H9 (cell line): ENCODE results near the gene AMPD2. TPM values are rescaled to one million over a fixed set of nuclear protein-coding genes. Genes with fewer than 3 reads are reported as not detected.

Source experiments
- DNase-seq: peaks from one replicate; pipeline ENCODE4 v3.0.0-alpha.2; 2017
- H2AFZ ChIP-seq: one replicate; pipeline ENCODE4 v1.6.1; 2013; ENCODE audit warnings: mild to moderate bottlenecking, low read length, control low read depth, moderate library complexity
- H2AK5ac ChIP-seq: 2 replicates; pipeline ENCODE4 v1.6.1; 2013; ENCODE audit warnings: low read length, control low read depth, mixed read lengths; ENCODE audit not compliant: insufficient read length
- H2BK120ac ChIP-seq: one replicate; pipeline ENCODE4 v1.6.1; 2013; ENCODE audit warnings: low read depth, mild to moderate bottlenecking, low read length, control low read depth, inconsistent platforms; ENCODE audit not compliant: poor library complexity, severe bottlenecking
- H2BK12ac ChIP-seq: 2 replicates; pipeline ENCODE4 v1.6.1; 2013; ENCODE audit warnings: low read length, control low read depth, mixed read lengths, low read depth; ENCODE audit not compliant: insufficient read length
- H2BK15ac ChIP-seq: 2 replicates; pipeline ENCODE4 v1.6.1; 2013; ENCODE audit warnings: low read depth, low read length, control low read depth
- H2BK20ac ChIP-seq: one replicate; pipeline ENCODE4 v1.6.1; 2013; ENCODE audit warnings: low read depth, mild to moderate bottlenecking, low read length, control low read depth, inconsistent platforms; ENCODE audit not compliant: poor library complexity, severe bottlenecking
- H2BK5ac ChIP-seq: 2 replicates; pipeline ENCODE4 v1.6.1; 2013; ENCODE audit warnings: low read length, control low read depth, mixed read lengths; ENCODE audit not compliant: insufficient read length
- H3K14ac ChIP-seq: 2 replicates; pipeline ENCODE4 v1.6.1; 2013; ENCODE audit warnings: low read length, control low read depth; ENCODE audit not compliant: insufficient read depth
- H3K18ac ChIP-seq: 2 replicates; pipeline ENCODE4 v1.6.1; 2013; ENCODE audit warnings: low read depth, mild to moderate bottlenecking, mixed read lengths, low read length, control low read depth; ENCODE audit not compliant: insufficient read length
- H3K23ac ChIP-seq: 2 replicates; pipeline ENCODE4 v1.6.1; 2013; ENCODE audit warnings: low read length, control low read depth, mixed read lengths, low read depth; ENCODE audit not compliant: insufficient read length
- H3K23me2 ChIP-seq: 2 replicates; pipeline ENCODE4 v1.6.1; 2013; ENCODE audit warnings: low read depth, mild to moderate bottlenecking, mixed read lengths, low read length, control low read depth; ENCODE audit not compliant: insufficient read length, poor library complexity, severe bottlenecking
- H3K27ac ChIP-seq: 2 replicates; pipeline ENCODE4 v1.5.1; 2013; ENCODE audit warnings: low read length, control low read depth, mixed read lengths, low read depth; ENCODE audit not compliant: insufficient read length
- H3K27me3 ChIP-seq: 2 replicates; pipeline ENCODE4 v1.6.1; 2013; ENCODE audit warnings: low read length, control low read depth, inconsistent platforms; ENCODE audit not compliant: insufficient read depth
- H3K4ac ChIP-seq: 2 replicates; pipeline ENCODE4 v1.6.1; 2013; ENCODE audit warnings: low read depth, mild to moderate bottlenecking, control low read depth, inconsistent platforms, low read length, moderate library complexity
- H3K4me1 ChIP-seq: 2 replicates; pipeline ENCODE4 v1.6.1; 2013; ENCODE audit warnings: low read length, control low read depth, inconsistent platforms; ENCODE audit not compliant: insufficient read depth
- H3K4me2 ChIP-seq: 2 replicates; pipeline ENCODE4 v1.6.1; 2013; ENCODE audit warnings: low read length, control low read depth, mixed read lengths; ENCODE audit not compliant: insufficient read length, insufficient read depth
- H3K56ac ChIP-seq: 2 replicates; pipeline ENCODE4 v1.6.1; 2013; ENCODE audit warnings: low read depth, mild to moderate bottlenecking, mixed read lengths, low read length, control low read depth; ENCODE audit not compliant: insufficient read length
- H3K79me1 ChIP-seq: 2 replicates; pipeline ENCODE4 v1.6.1; 2013; ENCODE audit warnings: low read depth, mild to moderate bottlenecking, moderate library complexity, low read length, control low read depth, inconsistent platforms; ENCODE audit not compliant: insufficient read depth, poor library complexity, severe bottlenecking
- H3K79me2 ChIP-seq: 2 replicates; pipeline ENCODE4 v1.6.1; 2013; ENCODE audit warnings: low read length, control low read depth, inconsistent platforms; ENCODE audit not compliant: insufficient read depth
- H3K9ac ChIP-seq: 2 replicates; pipeline ENCODE4 v1.6.1; 2013; ENCODE audit warnings: low read length, control low read depth, mixed read lengths; ENCODE audit not compliant: insufficient read length; ENCODE audit errors: extremely low read depth
- H3K9me3 ChIP-seq: one replicate; pipeline ENCODE4 v1.6.1; 2013; ENCODE audit warnings: low read depth, low read length, inconsistent platforms; ENCODE audit not compliant: control insufficient read depth
- H3T11ph ChIP-seq: one replicate; pipeline ENCODE4 v1.6.1; 2013; ENCODE audit warnings: mild to moderate bottlenecking, low read length, control low read depth, inconsistent platforms
- H4K20me1 ChIP-seq: one replicate; pipeline ENCODE4 v1.6.1; 2013; ENCODE audit not compliant: control insufficient read depth, insufficient read length, insufficient read depth
- H4K5ac ChIP-seq: 2 replicates; pipeline ENCODE4 v1.6.1; 2013; ENCODE audit warnings: low read depth, mild to moderate bottlenecking, mixed read lengths, low read length, control low read depth; ENCODE audit not compliant: insufficient read length
- H4K8ac ChIP-seq: replicated peaks from 2 replicates; pipeline ENCODE4 v1.6.1; 2013; ENCODE audit warnings: low read length, control low read depth, mixed read lengths, low read depth; ENCODE audit not compliant: insufficient read length
- H4K91ac ChIP-seq: 2 replicates; pipeline ENCODE4 v1.6.1; 2013; ENCODE audit warnings: low read depth, mild to moderate bottlenecking, moderate library complexity, mixed read lengths, low read length, control low read depth; ENCODE audit not compliant: insufficient read length
- H3K27ac Mint-ChIP-seq, 3 experiments: 2 replicates in 2 of 3; 3 replicates in 1 of 3; pipeline ENCODE4 v1.8.0; 2020 to 2021; ENCODE audit warnings: mixed read lengths in 3 of 3, mild to moderate bottlenecking in 1 of 3, moderate library complexity in 1 of 3
- H3K27me3 Mint-ChIP-seq: 2 replicates; pipeline ENCODE4 v1.8.0; 2021; ENCODE audit warnings: low read depth, mild to moderate bottlenecking, moderate library complexity, mixed read lengths
- H3K36me3 Mint-ChIP-seq, 3 experiments: 2 replicates in 2 of 3; 3 replicates in 1 of 3; pipeline ENCODE4 v1.8.0; 2020 to 2021; ENCODE audit warnings: low read depth in 3 of 3, mixed read lengths in 3 of 3; ENCODE audit not compliant: insufficient read depth in 1 of 3
- H3K4me1 Mint-ChIP-seq, 2 experiments: 2 replicates each; pipeline ENCODE4 v1.8.0; 2020; ENCODE audit warnings: mixed read lengths in 2 of 2
- H3K4me3 Mint-ChIP-seq, 2 experiments: 2 replicates in 1 of 2; 3 replicates in 1 of 2; pipeline ENCODE4 v1.8.0; 2020 to 2021; ENCODE audit warnings: mild to moderate bottlenecking in 2 of 2, mixed read lengths in 2 of 2, moderate library complexity in 1 of 2
- H3K9me3 Mint-ChIP-seq, 2 experiments: 2 replicates in 1 of 2; 3 replicates in 1 of 2; pipeline ENCODE4 v1.8.0; 2020; ENCODE audit warnings: mild to moderate bottlenecking in 2 of 2, mixed read lengths in 2 of 2, moderate library complexity in 1 of 2
- CTCF ChIP-seq: fragments of 200-600 bp; sonication (generic); conservative IDR thresholded peaks from 3 replicates; pipeline ENCODE4 v1.8.0; 2021; ENCODE audit warnings: antibody characterized with exemption, mild to moderate bottlenecking
- WGBS: extraction: QIAGEN DNeasy Blood & Tissue Kit; methylation state at CpG from one replicate; pipeline ENCODE4 v1.1.7; 2013; ENCODE audit warnings: missing lambda C conversion rate, low lambda C conversion rate, mixed read lengths; ENCODE audit not compliant: insufficient read length; ENCODE audit errors: extremely low coverage; 5-methylcytosine and 5-hydroxymethylcytosine counted together
- total RNA-seq: library from RNA; stranded (reverse); gene quantifications from 2 replicates; pipeline ENCODE4 v1.2.1, GENCODE V29; 2021

The AMPD2 gene
- total RNA-seq, 1 experiment from 2014 or later: 65.1 TPM

DNA sequence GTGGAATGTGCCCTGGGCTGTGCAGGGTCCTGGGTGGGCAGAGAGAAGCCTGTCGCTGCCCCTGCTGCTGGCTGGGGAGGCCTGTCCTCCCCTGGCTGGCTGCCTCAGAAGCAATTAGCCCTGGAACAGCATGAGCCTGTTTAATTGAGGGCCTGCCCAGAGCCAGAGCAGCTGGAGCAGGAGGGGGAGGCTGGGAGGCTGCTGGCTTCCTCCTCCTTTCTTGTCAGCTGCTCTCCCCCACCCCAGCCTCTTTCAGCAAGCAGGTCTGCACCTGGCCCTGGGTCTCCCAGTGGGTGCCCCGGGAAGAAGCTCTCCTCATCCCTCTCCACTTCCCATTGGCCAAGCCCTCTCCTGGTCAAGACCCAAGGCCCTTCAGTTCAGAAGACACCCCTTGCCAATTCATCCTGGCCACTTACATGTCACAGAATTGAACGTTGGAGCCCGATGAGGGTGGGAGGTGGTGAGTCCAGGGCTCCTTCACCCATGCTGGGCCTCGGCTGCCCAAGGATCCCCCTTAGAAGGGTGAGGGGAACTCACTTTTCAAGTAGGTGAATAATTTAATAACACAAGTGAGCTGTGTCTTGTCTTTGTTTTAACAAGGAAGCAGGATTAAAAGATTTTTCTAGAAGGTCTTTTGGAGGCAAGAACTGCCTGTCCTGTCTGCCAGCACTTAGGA, 13.2 kb downstream of the AMPD2 start:
- Histone ChIP-seq H2BK20ac (no peak overlapping the region), H3K4me1 (peaks cover 7% of the 10 kb centered on the region; the same call in 1 of the 2 replicates), H4K20me1 (no peaks in the 10 kb centered on the region), H3K27me3 (no peaks in the 10 kb centered on the region), H2BK12ac (no peak overlapping the region), H3K9me3 (no peaks in the 10 kb centered on the region), H3K18ac (no peak overlapping the region), H2AFZ (no peak overlapping the region), H2BK5ac (no peak overlapping the region), H4K8ac (no peak overlapping the region), H3K4ac (no peak overlapping the region), H3K23me2 (no peaks in the 10 kb centered on the region), H2BK15ac (no peak overlapping the region), H4K91ac (no peak overlapping the region), H2BK120ac (no peak overlapping the region), H3K4me2 (no peak overlapping the region), H3K27ac (no peak overlapping the region), H3K79me2 (no peaks in the 10 kb centered on the region), H3K14ac (no peak overlapping the region), H4K5ac (no peak overlapping the region), H3K23ac (no peak overlapping the region), H3K79me1 (no peaks in the 10 kb centered on the region), H3K56ac (no peak overlapping the region), H3K9ac (no peak overlapping the region), H2AK5ac (no peak overlapping the region), H3T11ph (no peak overlapping the region)
- H3K4me3 Mint-ChIP-seq: no peak overlapping the region
- H3K36me3 Mint-ChIP-seq: peaks cover 21 to 32% (median 28%) of the 10 kb centered on the region in 3 experiments; a peak in 6 of 7 replicates
- peak; percentile 26 for DNase-seq
- TF ChIP-seq CTCF: no peak
- H3K27ac Mint-ChIP-seq: peak overlapping the region in 2 of 3 experiments; percentile 68 to 85; a peak in 2 of 7 replicates
- H3K9me3 Mint-ChIP-seq: no peaks in the 10 kb centered on the region
- H3K27me3 Mint-ChIP-seq: no peaks in the 10 kb centered on the region
- H3K4me1 Mint-ChIP-seq: peaks cover 17 to 34% of the 10 kb centered on the region in 2 experiments
- WGBS: no CpG with 5 or more reads among the region's 5 CpGs
